ENCODE data around the gene GPRC5C.

- TF ChIP-seq CTCF (IDR thresholded peaks at IDR 0.05) (no peak), POLR2A (IDR thresholded peaks at IDR 0.05) (no peak), POLR2AphosphoS5 (IDR thresholded peaks at IDR 0.05) (no peak), EP300 (IDR thresholded peaks at IDR 0.05; ENCODE audit: low read depth) (no peak)
Measured at GRCh38 chr17:74432424-74432690, 469 bp downstream of the GPRC5C start.

Measured in transverse colon (tissue), 4 donors.